ENCODE data around the gene NUCKS1. TPM values are rescaled to one million over a fixed set of nuclear protein-coding genes. Genes with fewer than 3 reads are reported as not detected.

Gene NUCKS1
- total RNA-seq, 1 donor from 2014 or later, result 111 TPM

- ATAC-seq, result no peak
- no peaks in the 10 kb centered on the region for H3K36me3 ChIP-seq
- no peak for TF ChIP-seq CTCF (IDR thresholded peaks at IDR 0.05)
Observed at GRCh38 chr1:205698921-205699320, 51.1 kb downstream of the NUCKS1 start.

GRCh38 chr1:205693421-205693991 is 56.5 kb downstream of the NUCKS1 start:
- H3K27ac ChIP-seq, result no peak overlapping the region
- no peaks in the 10 kb centered on the region for H3K36me3 ChIP-seq

More at GRCh38 chr1:205698921-205699320, 51.1 kb downstream of the NUCKS1 start:
- Histone ChIP-seq H3K9me3 (no peaks in the 10 kb centered on the region), H3K27me3 (ENCODE audit: low read depth) (peaks cover 4% of the 10 kb centered on the region), H3K4me3 (no peak overlapping the region), H3K27ac (no peak overlapping the region), H3K4me1 (peaks cover 3% of the 10 kb centered on the region)
- no peak for DNase-seq
- intact Hi-C loops (cut with DNase I), result no loop called here

GRCh38 chr1:205692423-205692822 is 57.6 kb downstream of the NUCKS1 start:
- Histone ChIP-seq H3K27me3 (ENCODE audit: low read depth) (peaks cover 4% of the 10 kb centered on the region), H3K36me3 (no peaks in the 10 kb centered on the region), H3K9me3 (no peaks in the 10 kb centered on the region), H3K27ac (no peak overlapping the region), H3K4me1 (no peaks in the 10 kb centered on the region), H3K4me3 (no peak overlapping the region)
- intact Hi-C loops (cut with DNase I), result no loop called here
- DNase-seq, result no peak
- no peak for ATAC-seq
- no peak for TF ChIP-seq CTCF (IDR thresholded peaks at IDR 0.05)

More at GRCh38 chr1:205693421-205693991, 56.5 kb downstream of the NUCKS1 start:
- no peak for TF ChIP-seq CTCF (IDR thresholded peaks at IDR 0.05)
- no peak for DNase-seq
- no peaks in the 10 kb centered on the region for H3K4me1 ChIP-seq
- no peaks in the 10 kb centered on the region for H3K9me3 ChIP-seq
- intact Hi-C loops (cut with DNase I), result no loop called here
- H3K27me3 ChIP-seq (ENCODE audit: low read depth), result peaks cover 4% of the 10 kb centered on the region
- H3K4me3 ChIP-seq, result no peak overlapping the region
- ATAC-seq, result peak in 1 of 2 donors; percentile 23

- no peaks in the 10 kb centered on the region for H3K27me3 ChIP-seq (ENCODE audit: low read depth)
- no peaks in the 10 kb centered on the region for H3K4me1 ChIP-seq
- H3K4me3 ChIP-seq, result no peak overlapping the region
- H3K36me3 ChIP-seq, result no peaks in the 10 kb centered on the region
- H3K27ac ChIP-seq, result no peak overlapping the region
- intact Hi-C loops (cut with DNase I), result no loop called here
- ATAC-seq (no peak), DNase-seq (no peak)
- no peak for TF ChIP-seq CTCF (IDR thresholded peaks at IDR 0.05)
- no peaks in the 10 kb centered on the region for H3K9me3 ChIP-seq
Observed at GRCh38 chr1:205690122-205690756, 59.7 kb downstream of the NUCKS1 start.

- no peak for ATAC-seq
- no peak overlapping the region for H3K27ac ChIP-seq
- no peak overlapping the region for H3K4me3 ChIP-seq
- H3K27me3 ChIP-seq (ENCODE audit: low read depth), result no peaks in the 10 kb centered on the region
- TF ChIP-seq CTCF (IDR thresholded peaks at IDR 0.05), result no peak
- no peak for DNase-seq
- H3K4me1 ChIP-seq, result no peaks in the 10 kb centered on the region
- H3K9me3 ChIP-seq, result no peaks in the 10 kb centered on the region
- H3K36me3 ChIP-seq, result no peaks in the 10 kb centered on the region
- intact Hi-C loops (cut with DNase I), result no loop called here
Observed at GRCh38 chr1:205689479-205689878, 60.5 kb downstream of the NUCKS1 start.
